Measurements from ENCODE around the gene PPP1R7.

DNA sequence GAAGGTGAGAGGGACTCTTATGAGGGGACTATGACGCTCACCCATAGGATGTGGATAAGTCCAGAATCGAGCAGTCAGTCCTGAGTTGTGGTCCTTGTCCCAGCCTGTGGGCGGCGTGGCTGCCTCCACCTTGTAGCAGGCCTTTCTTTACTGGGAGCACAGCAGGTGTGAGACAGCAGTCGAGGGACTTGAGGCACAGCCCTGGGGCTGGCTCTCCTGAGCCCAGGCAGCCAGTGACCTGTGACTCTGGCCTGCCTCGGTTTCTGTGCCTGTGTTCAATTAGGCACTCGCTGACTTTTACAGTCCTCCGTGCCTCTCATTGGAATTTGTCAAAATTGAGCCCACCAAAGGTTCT is 8.3 kb downstream of the PPP1R7 start:
- TF ChIP-seq POLR2AphosphoS5 (IDR thresholded peaks at IDR 0.05) (no peak), POLR2A (IDR thresholded peaks at IDR 0.05; ENCODE audit: low read depth) (no peak), EP300 (IDR thresholded peaks at IDR 0.05) (no peak)
- TF ChIP-seq, protein P1, sequence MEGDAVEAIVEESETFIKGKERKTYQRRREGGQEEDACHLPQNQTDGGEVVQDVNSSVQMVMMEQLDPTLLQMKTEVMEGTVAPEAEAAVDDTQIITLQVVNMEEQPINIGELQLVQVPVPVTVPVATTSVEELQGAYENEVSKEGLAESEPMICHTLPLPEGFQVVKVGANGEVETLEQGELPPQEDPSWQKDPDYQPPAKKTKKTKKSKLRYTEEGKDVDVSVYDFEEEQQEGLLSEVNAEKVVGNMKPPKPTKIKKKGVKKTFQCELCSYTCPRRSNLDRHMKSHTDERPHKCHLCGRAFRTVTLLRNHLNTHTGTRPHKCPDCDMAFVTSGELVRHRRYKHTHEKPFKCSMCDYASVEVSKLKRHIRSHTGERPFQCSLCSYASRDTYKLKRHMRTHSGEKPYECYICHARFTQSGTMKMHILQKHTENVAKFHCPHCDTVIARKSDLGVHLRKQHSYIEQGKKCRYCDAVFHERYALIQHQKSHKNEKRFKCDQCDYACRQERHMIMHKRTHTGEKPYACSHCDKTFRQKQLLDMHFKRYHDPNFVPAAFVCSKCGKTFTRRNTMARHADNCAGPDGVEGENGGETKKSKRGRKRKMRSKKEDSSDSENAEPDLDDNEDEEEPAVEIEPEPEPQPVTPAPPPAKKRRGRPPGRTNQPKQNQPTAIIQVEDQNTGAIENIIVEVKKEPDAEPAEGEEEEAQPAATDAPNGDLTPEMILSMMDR (IDR thresholded peaks at IDR 0.05) = no peak

Measured in esophagus muscularis mucosa (tissue), 4 donors.